SK-N-MC (cell line): ENCODE results near the gene TXNRD1.

Experiments
- EZH2 ChIP-seq: fragments of 200-600 bp; sonication (generic); IDR thresholded peaks from one replicate; pipeline ENCODE4 v1.6.1; 2017; ENCODE audit warnings: antibody characterized with exemption
- FOXP2 ChIP-seq: optimal IDR thresholded peaks from 2 replicates; pipeline ENCODE3; 2011; ENCODE audit warnings: mild to moderate bottlenecking, moderate library complexity; ENCODE audit not compliant: insufficient read depth; ENCODE audit errors: extremely low read length, control extremely low read depth
- POLR2AphosphoS5 ChIP-seq: IDR thresholded peaks from 2 replicates; pipeline ENCODE4 v1.6.1; 2012; ENCODE audit warnings: mild to moderate bottlenecking, low read depth, low read length, borderline replicate concordance

DNA sequence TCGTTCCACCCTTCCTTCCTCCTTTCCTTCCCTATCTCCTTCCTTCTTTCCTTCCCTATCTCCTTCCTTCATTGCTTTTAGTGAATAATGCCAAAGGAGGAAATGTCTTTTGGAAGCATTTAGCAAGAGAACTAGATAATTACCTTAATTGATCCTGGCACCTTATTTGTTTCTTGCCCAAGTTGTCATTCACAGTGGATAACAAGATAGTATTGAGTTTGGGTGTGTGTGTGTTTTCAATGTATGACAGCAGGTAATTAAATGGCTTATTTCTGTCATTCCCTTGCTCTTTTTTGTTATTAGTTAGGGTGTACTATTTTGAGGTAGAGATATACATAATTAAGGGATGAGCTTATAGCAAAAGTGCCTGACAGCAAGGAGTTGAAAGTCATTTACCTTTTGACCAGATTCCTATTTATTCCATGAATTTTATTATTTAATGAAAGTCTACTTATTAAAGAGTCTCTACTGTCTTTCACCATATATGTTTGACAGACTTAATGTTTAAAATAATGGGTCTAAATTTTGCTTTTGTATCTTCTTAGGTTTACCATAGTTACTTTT, 118.2 kb downstream of the TXNRD1 start:
- TF ChIP-seq EZH2 (no peak), POLR2AphosphoS5 (no peak), FOXP2 (no peak)
